A673 (cell line): ENCODE measurements around the gene ZSCAN10.
"Not testable (repeated sequence)": the region's sequence is repeated elsewhere in the genome, so short reads cannot be mapped to it uniquely, and the experiment has no call there.

ENCODE experiments used
- EZH2 ChIP-seq: fragments of 200-600 bp; sonication (generic); IDR thresholded peaks from 2 replicates; pipeline ENCODE4 v1.6.1; 2017; ENCODE audit warnings: borderline replicate concordance, low read depth, mild to moderate bottlenecking, mixed read lengths, antibody characterized with exemption, low read length; ENCODE audit not compliant: poor library complexity, severe bottlenecking
- TF ChIP-seq, protein P1 (sequence below): fragments of 300-800, 200-600 bp; sonication (generic); conservative IDR thresholded peaks from 2 replicates; pipeline ENCODE4 v1.5.1; 2017; ENCODE audit warnings: low read depth, mild to moderate bottlenecking, antibody characterized with exemption, low read length, moderate library complexity, mixed read lengths

DNA sequence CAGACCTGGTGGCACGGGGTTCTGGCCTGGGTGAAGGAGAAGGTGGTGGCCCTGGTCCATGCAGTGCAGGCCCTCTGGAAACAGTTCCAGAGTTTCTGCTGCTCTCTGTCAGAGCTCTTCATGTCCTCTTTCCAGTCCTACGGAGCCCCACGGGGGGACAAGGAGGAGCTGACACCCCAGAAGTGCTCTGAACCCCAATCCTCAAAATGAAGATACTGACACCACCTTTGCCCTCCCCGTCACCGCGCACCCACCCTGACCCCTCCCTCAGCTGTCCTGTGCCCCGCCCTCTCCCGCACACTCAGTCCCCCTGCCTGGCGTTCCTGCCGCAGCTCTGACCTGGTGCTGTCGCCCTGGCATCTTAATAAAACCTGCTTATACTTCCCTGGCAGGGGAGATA, 29.9 kb downstream of the ZSCAN10 start:
- TF ChIP-seq, protein P1, sequence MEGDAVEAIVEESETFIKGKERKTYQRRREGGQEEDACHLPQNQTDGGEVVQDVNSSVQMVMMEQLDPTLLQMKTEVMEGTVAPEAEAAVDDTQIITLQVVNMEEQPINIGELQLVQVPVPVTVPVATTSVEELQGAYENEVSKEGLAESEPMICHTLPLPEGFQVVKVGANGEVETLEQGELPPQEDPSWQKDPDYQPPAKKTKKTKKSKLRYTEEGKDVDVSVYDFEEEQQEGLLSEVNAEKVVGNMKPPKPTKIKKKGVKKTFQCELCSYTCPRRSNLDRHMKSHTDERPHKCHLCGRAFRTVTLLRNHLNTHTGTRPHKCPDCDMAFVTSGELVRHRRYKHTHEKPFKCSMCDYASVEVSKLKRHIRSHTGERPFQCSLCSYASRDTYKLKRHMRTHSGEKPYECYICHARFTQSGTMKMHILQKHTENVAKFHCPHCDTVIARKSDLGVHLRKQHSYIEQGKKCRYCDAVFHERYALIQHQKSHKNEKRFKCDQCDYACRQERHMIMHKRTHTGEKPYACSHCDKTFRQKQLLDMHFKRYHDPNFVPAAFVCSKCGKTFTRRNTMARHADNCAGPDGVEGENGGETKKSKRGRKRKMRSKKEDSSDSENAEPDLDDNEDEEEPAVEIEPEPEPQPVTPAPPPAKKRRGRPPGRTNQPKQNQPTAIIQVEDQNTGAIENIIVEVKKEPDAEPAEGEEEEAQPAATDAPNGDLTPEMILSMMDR = not testable (repeated sequence)
- TF ChIP-seq EZH2 = not testable (repeated sequence)
